T-helper 1 cell treated with Interleukin-12 subunit alpha and Interleukin-12 subunit beta and Interleukin-4 antibody, amounts not matched to agents 30 μg/mL and 1 μg/mL, for 36 hours (primary cell): ENCODE measurements around the gene PAQR8.

Experiments used
- H3K27ac Mint-ChIP-seq: one replicate; pipeline ENCODE4 v1.8.0; 2021; ENCODE audit warnings: mild to moderate bottlenecking, mixed read lengths
- H3K27me3 Mint-ChIP-seq: one replicate; pipeline ENCODE4 v1.8.0; 2021; ENCODE audit warnings: low read depth, mixed read lengths
- H3K36me3 Mint-ChIP-seq: one replicate; pipeline ENCODE4 v1.8.0; 2021; ENCODE audit warnings: low read depth, mixed read lengths
- H3K4me1 Mint-ChIP-seq: one replicate; pipeline ENCODE4 v1.8.0; 2021; ENCODE audit warnings: low read depth, mixed read lengths
- H3K4me3 Mint-ChIP-seq: one replicate; pipeline ENCODE4 v1.8.0; 2021; ENCODE audit warnings: mild to moderate bottlenecking, moderate library complexity, mixed read lengths
- H3K9me3 Mint-ChIP-seq: one replicate; pipeline ENCODE4 v1.8.0; 2021; ENCODE audit warnings: mixed read lengths

Gene PAQR8

GRCh38 chr6:52361945-52362442 lies at the start of gene PAQR8:
Gene PAQR8 (plus strand): TSS chr6:52362151. CDS start chr6:52403214, 41,063 bp downstream.
- H3K27me3 Mint-ChIP-seq, result peaks cover 20% of the 10 kb centered on the region
- H3K27ac Mint-ChIP-seq, result peak within 1 kb of the TSS; percentile 81
- H3K4me1 Mint-ChIP-seq, result peaks cover 25% of the 10 kb centered on the region
- H3K36me3 Mint-ChIP-seq, result peaks cover 13% of the 10 kb centered on the region
- H3K9me3 Mint-ChIP-seq, result no peaks in the 10 kb centered on the region
- H3K4me3 Mint-ChIP-seq, result peak within 1 kb of the TSS; percentile 97

GRCh38 chr6:52312461-52312860 lies 49.5 kb upstream of the PAQR8 start:
- H3K27me3 Mint-ChIP-seq, result peaks cover 4% of the 10 kb centered on the region
- no peaks in the 10 kb centered on the region for H3K9me3 Mint-ChIP-seq
- H3K4me1 Mint-ChIP-seq, result peaks cover 16% of the 10 kb centered on the region
- no peak overlapping the region for H3K4me3 Mint-ChIP-seq
- no peak overlapping the region for H3K27ac Mint-ChIP-seq
- no peaks in the 10 kb centered on the region for H3K36me3 Mint-ChIP-seq

DNA sequence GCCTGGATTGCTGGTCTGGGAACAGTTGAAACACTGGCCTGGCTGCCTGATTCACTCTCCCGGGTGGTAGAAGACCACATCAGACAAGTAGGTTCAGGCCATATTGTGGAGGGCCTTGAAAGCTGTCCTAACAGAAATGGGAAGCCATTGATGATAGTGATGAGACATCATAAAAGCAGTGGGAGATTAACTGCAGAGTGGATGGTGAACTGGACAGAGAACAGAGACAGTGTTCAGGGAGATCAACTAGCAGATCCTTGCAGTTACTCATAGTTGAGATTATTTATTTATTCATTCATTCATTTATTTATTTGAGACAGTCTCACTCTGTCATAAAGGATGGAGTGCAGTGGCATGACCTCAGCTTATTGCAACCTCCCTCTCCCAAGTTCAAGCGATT lies 47.2 kb upstream of the PAQR8 start:
- Mint-ChIP-seq H3K4me3 (no peak overlapping the region), H3K36me3 (no peaks in the 10 kb centered on the region), H3K9me3 (no peaks in the 10 kb centered on the region), H3K27ac (no peak overlapping the region), H3K4me1 (peaks cover 14% of the 10 kb centered on the region), H3K27me3 (peaks cover 4% of the 10 kb centered on the region)

GRCh38 chr6:52317211-52317610 lies 44.7 kb upstream of the PAQR8 start:
- Mint-ChIP-seq H3K4me1 (peaks cover 12% of the 10 kb centered on the region), H3K27me3 (peaks cover 3% of the 10 kb centered on the region), H3K9me3 (no peaks in the 10 kb centered on the region), H3K4me3 (no peak overlapping the region), H3K36me3 (no peaks in the 10 kb centered on the region), H3K27ac (no peak overlapping the region)

- H3K27ac Mint-ChIP-seq, result no peak overlapping the region
- no peaks in the 10 kb centered on the region for H3K9me3 Mint-ChIP-seq
- H3K4me1 Mint-ChIP-seq, result peaks cover 12% of the 10 kb centered on the region
- no peak overlapping the region for H3K4me3 Mint-ChIP-seq
- peaks cover 4% of the 10 kb centered on the region for H3K27me3 Mint-ChIP-seq
- no peaks in the 10 kb centered on the region for H3K36me3 Mint-ChIP-seq
Measured at GRCh38 chr6:52317841-52318581, 43.9 kb upstream of the PAQR8 start.

GRCh38 chr6:52324189-52324588 lies 37.8 kb upstream of the PAQR8 start:
- Mint-ChIP-seq H3K4me3 (no peak overlapping the region), H3K9me3 (no peaks in the 10 kb centered on the region), H3K27ac (no peak overlapping the region), H3K4me1 (no peaks in the 10 kb centered on the region), H3K36me3 (no peaks in the 10 kb centered on the region), H3K27me3 (peaks cover 4% of the 10 kb centered on the region)

DNA sequence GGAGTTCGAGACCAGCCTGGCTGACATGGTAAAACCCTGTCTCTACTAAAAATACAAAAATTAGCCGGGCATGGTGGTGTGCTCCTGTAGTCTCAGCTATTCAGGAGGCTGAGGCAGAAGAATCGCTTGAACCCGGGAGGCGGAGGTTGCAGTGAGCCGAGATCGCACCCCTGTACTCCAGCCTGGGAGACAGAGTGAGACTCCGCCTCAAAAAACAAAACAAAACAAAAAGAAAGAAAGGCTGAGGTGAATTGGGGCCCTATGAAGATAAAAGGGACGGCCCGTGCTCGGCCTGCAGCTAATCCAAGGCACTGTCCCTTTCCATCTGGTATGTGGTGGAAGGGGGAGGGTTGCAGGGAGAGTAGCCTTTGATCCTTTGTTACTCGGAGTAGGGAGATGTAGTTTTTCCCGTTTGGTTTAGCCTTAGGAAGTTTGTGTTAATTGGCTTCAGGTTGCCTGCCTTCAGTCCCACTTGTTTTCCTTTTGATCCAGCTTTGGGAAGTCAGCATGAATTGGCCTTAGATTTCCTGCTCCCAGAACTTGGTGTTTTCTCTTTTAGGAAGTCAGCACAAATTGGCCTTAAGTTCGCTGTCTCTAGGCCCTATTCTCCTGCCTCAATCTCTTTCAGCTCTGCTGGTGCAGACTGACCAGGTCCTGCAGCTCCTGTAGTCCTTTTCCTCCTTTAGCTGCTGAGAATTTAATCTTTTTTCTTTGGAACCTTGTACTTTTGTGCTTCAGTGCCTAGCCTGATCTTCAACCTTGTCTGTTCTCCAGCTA lies 36.1 kb upstream of the PAQR8 start:
- H3K36me3 Mint-ChIP-seq, result no peaks in the 10 kb centered on the region
- H3K27me3 Mint-ChIP-seq, result peaks cover 4% of the 10 kb centered on the region
- no peak overlapping the region for H3K4me3 Mint-ChIP-seq
- H3K4me1 Mint-ChIP-seq, result no peaks in the 10 kb centered on the region
- no peak overlapping the region for H3K27ac Mint-ChIP-seq
- no peaks in the 10 kb centered on the region for H3K9me3 Mint-ChIP-seq

DNA sequence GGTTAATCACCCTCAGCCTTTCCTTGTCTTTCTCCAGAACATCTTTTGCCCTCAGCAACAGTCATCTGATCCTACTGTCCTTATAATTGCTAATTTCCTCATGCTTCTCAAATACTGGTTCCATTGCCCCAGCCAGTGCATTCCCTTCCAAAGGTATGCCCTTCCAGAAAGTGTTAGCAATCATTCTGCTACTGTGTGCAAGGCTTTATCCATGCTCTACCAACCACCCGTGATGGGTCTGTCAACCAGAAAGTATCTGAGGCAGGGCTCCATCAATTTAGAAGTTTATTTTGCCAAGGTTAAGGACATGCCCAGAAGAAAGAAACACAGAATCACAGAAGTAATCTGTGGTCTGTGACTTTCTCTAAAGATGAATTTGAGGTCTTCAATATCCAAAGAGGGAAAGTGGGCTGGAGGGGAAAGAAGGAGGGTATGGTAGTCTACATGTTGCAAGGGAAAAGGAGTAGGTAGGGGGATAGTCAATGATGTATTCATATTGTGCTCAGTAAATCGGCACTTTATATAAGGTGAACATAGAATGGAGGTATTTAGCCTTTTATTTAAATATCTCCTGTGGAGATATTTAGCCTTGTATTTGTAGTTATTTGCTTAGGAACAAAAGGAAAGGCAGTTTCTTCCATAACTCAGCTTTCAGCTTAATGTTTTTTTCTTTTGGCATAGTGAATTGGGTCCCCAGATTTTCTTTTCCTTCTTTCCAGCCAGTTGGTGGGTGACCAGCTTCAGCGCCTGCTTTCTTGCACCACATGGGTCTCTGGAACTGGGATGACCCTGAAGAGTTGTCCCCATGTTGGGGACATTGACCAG lies 35.2 kb upstream of the PAQR8 start:
- no peaks in the 10 kb centered on the region for H3K9me3 Mint-ChIP-seq
- peaks cover 1% of the 10 kb centered on the region for H3K4me1 Mint-ChIP-seq
- no peaks in the 10 kb centered on the region for H3K36me3 Mint-ChIP-seq
- H3K27me3 Mint-ChIP-seq, result peaks cover 4% of the 10 kb centered on the region
- no peak overlapping the region for H3K27ac Mint-ChIP-seq
- H3K4me3 Mint-ChIP-seq, result no peak overlapping the region

- Mint-ChIP-seq H3K9me3 (no peaks in the 10 kb centered on the region), H3K27me3 (no peaks in the 10 kb centered on the region), H3K27ac (no peak overlapping the region), H3K4me3 (no peak overlapping the region), H3K4me1 (peaks cover 5% of the 10 kb centered on the region), H3K36me3 (peaks cover 2% of the 10 kb centered on the region)
Measured at GRCh38 chr6:52328303-52328662, 33.7 kb upstream of the PAQR8 start.

GRCh38 chr6:52328729-52329128 lies 33.2 kb upstream of the PAQR8 start:
- H3K27me3 Mint-ChIP-seq, result no peaks in the 10 kb centered on the region
- peaks cover 7% of the 10 kb centered on the region for H3K4me1 Mint-ChIP-seq
- H3K36me3 Mint-ChIP-seq, result peaks cover 2% of the 10 kb centered on the region
- no peak overlapping the region for H3K4me3 Mint-ChIP-seq
- no peak overlapping the region for H3K27ac Mint-ChIP-seq
- H3K9me3 Mint-ChIP-seq, result no peaks in the 10 kb centered on the region

GRCh38 chr6:52330470-52330869 lies 31.5 kb upstream of the PAQR8 start:
- Mint-ChIP-seq H3K27me3 (no peaks in the 10 kb centered on the region), H3K36me3 (peaks cover 2% of the 10 kb centered on the region), H3K27ac (no peak overlapping the region), H3K4me1 (peaks cover 14% of the 10 kb centered on the region), H3K4me3 (no peak overlapping the region), H3K9me3 (no peaks in the 10 kb centered on the region)

- H3K4me1 Mint-ChIP-seq, result peaks cover 14% of the 10 kb centered on the region
- H3K27ac Mint-ChIP-seq, result peak overlapping the region; percentile 19
- no peaks in the 10 kb centered on the region for H3K9me3 Mint-ChIP-seq
- H3K27me3 Mint-ChIP-seq, result no peaks in the 10 kb centered on the region
- H3K4me3 Mint-ChIP-seq, result no peak overlapping the region
- H3K36me3 Mint-ChIP-seq, result peaks cover 2% of the 10 kb centered on the region
Measured at GRCh38 chr6:52331793-52332457, 30.0 kb upstream of the PAQR8 start.

- Mint-ChIP-seq H3K9me3 (no peaks in the 10 kb centered on the region), H3K4me1 (peaks cover 23% of the 10 kb centered on the region), H3K27ac (peak overlapping the region; percentile 60), H3K4me3 (peak overlapping the region; percentile 23), H3K27me3 (no peaks in the 10 kb centered on the region), H3K36me3 (peaks cover 2% of the 10 kb centered on the region)
Measured at GRCh38 chr6:52333840-52334200, 28.1 kb upstream of the PAQR8 start.

DNA sequence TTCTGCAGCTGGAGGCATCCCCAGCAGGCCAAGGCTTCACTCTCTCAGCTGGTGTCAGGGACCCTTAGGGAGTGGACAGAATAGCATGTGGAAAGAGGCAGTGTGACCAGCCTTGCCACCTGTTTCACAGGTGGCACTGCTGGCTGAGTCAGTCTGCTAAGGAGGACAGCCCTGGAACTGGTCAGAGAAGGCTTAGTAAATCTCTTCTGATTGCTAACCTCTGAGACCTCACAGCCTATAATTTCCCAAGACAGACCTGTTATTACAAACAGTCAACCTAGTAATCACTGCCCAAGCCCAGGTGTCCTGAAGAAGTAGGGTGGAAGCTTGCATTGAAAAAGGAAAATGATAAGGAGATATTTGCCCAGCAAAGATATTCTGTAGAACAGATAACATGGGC lies 26.4 kb upstream of the PAQR8 start:
- Mint-ChIP-seq H3K27ac (peak overlapping the region; percentile 20), H3K27me3 (no peaks in the 10 kb centered on the region), H3K36me3 (peaks cover 2% of the 10 kb centered on the region), H3K4me1 (peaks cover 23% of the 10 kb centered on the region), H3K9me3 (no peaks in the 10 kb centered on the region), H3K4me3 (no peak overlapping the region)
